ENCODE measurements around the gene UQCRQ. TPM values are rescaled to one million over a fixed set of nuclear protein-coding genes. Genes with fewer than 3 reads are reported as not detected.

The UQCRQ gene
- polyA plus RNA-seq, 1 of the 3 experiments (the other 2 are of a cell fraction) = 694 TPM

DNA sequence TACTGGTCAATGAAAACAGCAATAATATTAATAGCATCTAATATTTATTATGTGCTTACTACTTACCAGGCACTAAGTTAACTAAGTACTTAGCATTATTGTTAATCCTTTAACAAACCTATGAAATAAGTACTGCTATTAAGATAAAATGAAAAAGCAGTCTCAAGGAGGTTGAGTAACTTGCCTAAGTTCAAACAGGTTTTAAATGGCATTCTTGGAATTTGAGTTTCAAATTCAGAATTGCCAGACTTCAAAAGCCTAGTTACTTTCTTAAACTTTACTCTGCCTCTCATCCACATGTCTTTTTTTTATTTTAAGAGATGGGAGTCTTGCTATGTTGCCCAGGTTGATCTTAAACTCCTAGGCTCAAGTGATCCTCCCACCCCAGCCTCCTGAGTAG, 23.1 kb downstream of the UQCRQ start:
- DNase-seq = no peak
- peaks cover 82 to 91% of the 10 kb centered on the region in 2 experiments for H3K36me3 ChIP-seq (replicated peaks in 1 of 2; ENCODE audit: control insufficient read depth in 1 of 2, insufficient read depth in 2 of 2, low read length in 1 of 2)
- H3K79me2 ChIP-seq (ENCODE audit: insufficient read depth) = peaks cover 39% of the 10 kb centered on the region; the same call in 1 of the 2 replicates
- no peak overlapping the region for H2AFZ ChIP-seq (ENCODE audit: low read depth)
- H3K27ac ChIP-seq (ENCODE audit: low read depth in 2 of 2, low read length in 1 of 2) = no peak overlapping the region
- no peak overlapping the region for H3K4me3 ChIP-seq (ENCODE audit: low read depth in 2 of 2, low read length in 1 of 2)
- peaks cover 37% of the 10 kb centered on the region for H3F3A ChIP-seq (replicated peaks; ENCODE audit: insufficient read depth)
- no peak overlapping the region for H3K9ac ChIP-seq
- no peak overlapping the region for H3K4me2 ChIP-seq
- H4K20me1 ChIP-seq (ENCODE audit: insufficient read depth) = peaks cover 16% of the 10 kb centered on the region
- ChIA-PET CTCF (no interaction called here), POLR2A (no interaction called here)
- no peaks in the 10 kb centered on the region for H3K4me1 ChIP-seq (ENCODE audit: control insufficient read depth in 1 of 2, insufficient read depth in 2 of 2, low read depth in 1 of 2, low read length in 1 of 2)
- no peaks in the 10 kb centered on the region for H3K27me3 ChIP-seq (ENCODE audit: insufficient read depth)
- no peaks in the 10 kb centered on the region for H3K9me2 ChIP-seq
- H3K9me3 ChIP-seq = no peaks in the 10 kb centered on the region
- TF ChIP-seq, protein P1, sequence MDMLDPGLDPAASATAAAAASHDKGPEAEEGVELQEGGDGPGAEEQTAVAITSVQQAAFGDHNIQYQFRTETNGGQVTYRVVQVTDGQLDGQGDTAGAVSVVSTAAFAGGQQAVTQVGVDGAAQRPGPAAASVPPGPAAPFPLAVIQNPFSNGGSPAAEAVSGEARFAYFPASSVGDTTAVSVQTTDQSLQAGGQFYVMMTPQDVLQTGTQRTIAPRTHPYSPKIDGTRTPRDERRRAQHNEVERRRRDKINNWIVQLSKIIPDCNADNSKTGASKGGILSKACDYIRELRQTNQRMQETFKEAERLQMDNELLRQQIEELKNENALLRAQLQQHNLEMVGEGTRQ (IDR thresholded peaks at IDR 0.05; ENCODE audit: borderline replicate concordance, low read depth, low read length) = no peak
- TF ChIP-seq JUND (IDR thresholded peaks at IDR 0.05) = no peak
- TF ChIP-seq TCF12 (IDR thresholded peaks at IDR 0.05) = no peak
- TF ChIP-seq USF1 (IDR thresholded peaks at IDR 0.05; ENCODE audit: borderline replicate concordance, low read depth) = no peak
- TF ChIP-seq GABPA (IDR thresholded peaks at IDR 0.05; ENCODE audit: low read depth) = no peak
- TF ChIP-seq ELF1 (IDR thresholded peaks at IDR 0.05) = no peak
- TF ChIP-seq EZH2phosphoT487 (IDR thresholded peaks at IDR 0.05; ENCODE audit: borderline replicate concordance, low read depth) = no peak
- TF ChIP-seq MXI1 (IDR thresholded peaks at IDR 0.05; ENCODE audit: low read depth, low read length) = no peak
- no peak for TF ChIP-seq TEAD4 (IDR thresholded peaks at IDR 0.05; ENCODE audit: borderline replicate concordance, insufficient read depth)
- no peak for TF ChIP-seq ZBTB33 (IDR thresholded peaks at IDR 0.05; ENCODE audit: borderline replicate concordance, low read depth)
- TF ChIP-seq MAX (IDR thresholded peaks at IDR 0.05; ENCODE audit: low read depth) = no peak
- no peak for TF ChIP-seq IRF3 (IDR thresholded peaks at IDR 0.05; ENCODE audit: low read depth, low read length)
- no peak for TF ChIP-seq EP300 (IDR thresholded peaks at IDR 0.05; ENCODE audit: borderline replicate concordance in 1 of 2, low read depth in 1 of 2, low read length in 1 of 2)
- TF ChIP-seq CHD2 (IDR thresholded peaks at IDR 0.05; ENCODE audit: low read length, partially characterized antibody) = no peak
- TF ChIP-seq MEF2A (IDR thresholded peaks at IDR 0.05; ENCODE audit: borderline replicate concordance, low read depth) = no peak
- no peak for TF ChIP-seq RFX5 (IDR thresholded peaks at IDR 0.05; ENCODE audit: low read length)
- TF ChIP-seq SIN3A (IDR thresholded peaks at IDR 0.05; ENCODE audit: borderline replicate concordance, low read depth, low read length) = no peak

Data from SK-N-SH (cell line).